SU-DHL-6 (cell line): ENCODE data around the gene TCTN3.
"Not testable (repeated sequence)": the region's sequence is repeated elsewhere in the genome, so short reads cannot be mapped to it uniquely, and the experiment has no call there.

Experiments used
- H2AFZ ChIP-seq: fragments of 200-600 bp; sonication (generic); 2 replicates; pipeline ENCODE4 v1.6.1; 2014; ENCODE audit warnings: low read depth, mild to moderate bottlenecking, moderate library complexity, mixed read lengths, antibody characterized with exemption, low read length; ENCODE audit not compliant: severe bottlenecking
- H3F3A ChIP-seq: fragments of 200-600 bp; shearing (Covaris generic); 2 replicates; pipeline ENCODE4 v1.6.0; 2016; ENCODE audit warnings: antibody characterized with exemption, mild to moderate bottlenecking; ENCODE audit not compliant: insufficient read depth
- H3K27ac ChIP-seq: fragments of 200-600 bp; sonication (generic); 2 replicates; pipeline ENCODE4 v1.5.1; 2016; ENCODE audit warnings: low read depth, mild to moderate bottlenecking, low read length, moderate library complexity, mixed read lengths
- H3K27me3 ChIP-seq: fragments of 200-600 bp; sonication (generic), shearing (Covaris generic); 2 replicates; pipeline ENCODE4 v1.6.0; 2014; ENCODE audit warnings: mild to moderate bottlenecking, low read length
- H3K36me3 ChIP-seq: fragments of 200-600 bp; sonication (generic); 2 replicates; pipeline ENCODE4 v1.6.1; 2014; ENCODE audit warnings: mild to moderate bottlenecking, low read length, mixed read lengths
- H3K4me2 ChIP-seq: fragments of 300-600, 200-600 bp; shearing (Covaris generic), sonication (generic); 2 replicates; pipeline ENCODE4 v1.6.0; 2014; ENCODE audit warnings: low read length, low read depth, mild to moderate bottlenecking; ENCODE audit not compliant: poor library complexity, severe bottlenecking
- H3K4me3 ChIP-seq: fragments of 200-600 bp; sonication (generic); 2 replicates; pipeline ENCODE4 v1.5.1; 2014; ENCODE audit warnings: antibody characterized with exemption, low read length, mild to moderate bottlenecking, mixed read lengths; ENCODE audit not compliant: insufficient read depth, poor library complexity, severe bottlenecking
- H3K79me2 ChIP-seq: fragments of 200-600 bp; sonication (generic); 2 replicates; pipeline ENCODE4 v1.6.1; 2014; ENCODE audit warnings: mild to moderate bottlenecking, low read length, moderate library complexity; ENCODE audit not compliant: insufficient read depth
- H3K9ac ChIP-seq: fragments of 200-600 bp; sonication (generic); 2 replicates; pipeline ENCODE4 v1.7.0; 2014; ENCODE audit warnings: mild to moderate bottlenecking, low read length
- H3K9me2 ChIP-seq: fragments of 200-600 bp; sonication (generic); replicated peaks from 2 replicates; pipeline ENCODE4 v1.6.1; 2014; ENCODE audit warnings: low read length; ENCODE audit not compliant: insufficient read depth
- H3K9me3 ChIP-seq: fragments of 200-600 bp; sonication (generic); 2 replicates; pipeline ENCODE4 v1.6.1; 2014; ENCODE audit warnings: low read length, mixed read lengths; ENCODE audit not compliant: insufficient read depth
- H4K20me1 ChIP-seq: fragments of 200-600 bp; sonication (generic); 2 replicates; pipeline ENCODE4 v1.6.1; 2014; ENCODE audit warnings: low read depth, mild to moderate bottlenecking, antibody characterized with exemption, low read length, moderate library complexity, mixed read lengths
- CTCF ChIP-seq: fragments of 200-600 bp; sonication (generic); IDR thresholded peaks from one replicate; pipeline ENCODE4 v1.5.1; 2017; ENCODE audit warnings: antibody characterized with exemption, mild to moderate bottlenecking, low read length, moderate library complexity; ENCODE audit not compliant: insufficient read depth, poor library complexity, severe bottlenecking
- EZH2phosphoT487 ChIP-seq: fragments of 200-600 bp; sonication (generic), shearing (Covaris generic); conservative IDR thresholded peaks from 2 replicates; pipeline ENCODE4 v1.6.1; 2018; ENCODE audit warnings: mild to moderate bottlenecking, antibody characterized with exemption, low read length, moderate library complexity, mixed read lengths

TCTN3 gene

GRCh38 chr10:95674643-95675042 is 19.1 kb downstream of the TCTN3 start:
- Histone ChIP-seq H3K9ac (no peak overlapping the region), H3K9me2 (no peaks in the 10 kb centered on the region), H2AFZ (no peak overlapping the region), H3F3A (0 out of 2 replicates have a peak, but pooled peaks cover 4% of the 10 kb centered on the region), H4K20me1 (0 out of 2 replicates have a peak, but pooled peaks cover 2% of the 10 kb centered on the region), H3K36me3 (peaks cover 22% of the 10 kb centered on the region; the same call in 1 of the 2 replicates), H3K79me2 (no peaks in the 10 kb centered on the region), H3K4me3 (no peak overlapping the region), H3K27ac (no peak overlapping the region), H3K4me2 (no peak overlapping the region), H3K27me3 (no peaks in the 10 kb centered on the region), H3K9me3 (no peaks in the 10 kb centered on the region)
- TF ChIP-seq EZH2phosphoT487 (no peak), CTCF (no peak)

- not testable (repeated sequence) for H4K20me1 ChIP-seq, H3K9ac ChIP-seq, H3K27me3 ChIP-seq, H3K9me2 ChIP-seq, H3K4me3 ChIP-seq, H3F3A ChIP-seq, H3K79me2 ChIP-seq, H3K9me3 ChIP-seq, H3K4me2 ChIP-seq, H2AFZ ChIP-seq, H3K27ac ChIP-seq
- H3K36me3 ChIP-seq: peaks cover 22% of the 10 kb centered on the region; the same call in 1 of the 2 replicates
Observed at GRCh38 chr10:95672641-95673040, 21.1 kb downstream of the TCTN3 start.

- Histone ChIP-seq H3K4me2 (no peak overlapping the region), H3K27ac (no peak overlapping the region), H3F3A (no peaks in the 10 kb centered on the region), H3K79me2 (no peaks in the 10 kb centered on the region), H3K9me2 (no peaks in the 10 kb centered on the region), H3K9me3 (no peaks in the 10 kb centered on the region), H2AFZ (no peak overlapping the region), H3K9ac (no peak overlapping the region), H3K27me3 (no peaks in the 10 kb centered on the region), H3K4me3 (no peak overlapping the region), H3K36me3 (no peaks in the 10 kb centered on the region), H4K20me1 (no peaks in the 10 kb centered on the region)
- TF ChIP-seq CTCF: no peak
- TF ChIP-seq EZH2phosphoT487: no peak
Observed at GRCh38 chr10:95664543-95664942, 29.2 kb downstream of the TCTN3 start.

- H3F3A ChIP-seq: no peaks in the 10 kb centered on the region
- H3K9me3 ChIP-seq: no peaks in the 10 kb centered on the region
- H2AFZ ChIP-seq: no peak overlapping the region
- no peak overlapping the region for H3K27ac ChIP-seq
- H4K20me1 ChIP-seq: no peaks in the 10 kb centered on the region
- H3K4me3 ChIP-seq: no peak overlapping the region
- H3K79me2 ChIP-seq: no peaks in the 10 kb centered on the region
- no peaks in the 10 kb centered on the region for H3K36me3 ChIP-seq
- no peak overlapping the region for H3K9ac ChIP-seq
- H3K9me2 ChIP-seq: no peaks in the 10 kb centered on the region
- H3K27me3 ChIP-seq: no peaks in the 10 kb centered on the region
- H3K4me2 ChIP-seq: no peak overlapping the region
- TF ChIP-seq EZH2phosphoT487: no peak
- TF ChIP-seq CTCF: no peak
Observed at GRCh38 chr10:95663496-95663895, 30.2 kb downstream of the TCTN3 start.
